Activated CD4-positive, alpha-beta memory T cell treated with anti-CD3 and anti-CD28 coated beads for 36 hours (primary cell): ENCODE results near the gene LRRC8D. TPM values are rescaled to one million over a fixed set of nuclear protein-coding genes. Genes with fewer than 3 reads are reported as not detected.

Experiments used
- CTCF ChIA-PET: fragments of 350-600 bp; sonication (Branson Sonifier 250); formaldehyde crosslinking; loops from one replicate; lab custom pipeline; 2021; ENCODE audit warnings: antibody characterized with exemption, inconsistent platforms; lab: Charles Lee
- POLR2A ChIA-PET: fragments of 350-600 bp; sonication (Branson Sonifier 250); formaldehyde crosslinking; loops from one replicate; lab custom pipeline; 2021; ENCODE audit warnings: antibody characterized with exemption; lab: Charles Lee
- DNase-seq: peaks from one replicate; pipeline ENCODE4 v3.0.0-alpha.2; 2020
- H3K27ac Mint-ChIP-seq: one replicate; pipeline ENCODE4 v1.8.0; 2021; ENCODE audit warnings: mixed read lengths
- H3K27me3 Mint-ChIP-seq: one replicate; pipeline ENCODE4 v1.8.0; 2021; ENCODE audit warnings: mixed read lengths
- H3K36me3 Mint-ChIP-seq: one replicate; pipeline ENCODE4 v1.8.0; 2021; ENCODE audit warnings: mixed read lengths
- H3K4me1 Mint-ChIP-seq: one replicate; pipeline ENCODE4 v1.8.0; 2021; ENCODE audit warnings: low read depth, mixed read lengths
- H3K4me3 Mint-ChIP-seq: one replicate; pipeline ENCODE4 v1.8.0; 2021; ENCODE audit warnings: mild to moderate bottlenecking, mixed read lengths
- H3K9me3 Mint-ChIP-seq: one replicate; pipeline ENCODE4 v1.8.0; 2021; ENCODE audit warnings: mixed read lengths
- intact Hi-C: fragments of 100-400 bp; cut with micrococcal nuclease; formaldehyde crosslinking; loops from one replicate; pipeline ENCODE4 v1.15.1; 2023
- total RNA-seq, 2 experiments: library from RNA; stranded (reverse); gene quantifications; one replicate each; pipeline ENCODE4 v1.2.3, GENCODE V29; 2021

The LRRC8D gene
- total RNA-seq, 2 experiments from 2014 or later = 17.7 to 19.4 TPM

- no peaks in the 10 kb centered on the region for H3K9me3 Mint-ChIP-seq
- H3K4me3 Mint-ChIP-seq = no peak overlapping the region
- DNase-seq = no peak
- ChIA-PET CTCF (no interaction called here), POLR2A (no interaction called here)
- peaks cover 7% of the 10 kb centered on the region for H3K36me3 Mint-ChIP-seq
- H3K27me3 Mint-ChIP-seq = no peaks in the 10 kb centered on the region
- H3K4me1 Mint-ChIP-seq = peaks cover 20% of the 10 kb centered on the region
- intact Hi-C loops = no loop called here
- no peak overlapping the region for H3K27ac Mint-ChIP-seq
Observed at GRCh38 chr1:89890085-89890752, 69.4 kb downstream of the LRRC8D start.

- Mint-ChIP-seq H3K27me3 (no peaks in the 10 kb centered on the region), H3K36me3 (peaks cover 9% of the 10 kb centered on the region), H3K4me3 (no peak overlapping the region), H3K4me1 (peaks cover 20% of the 10 kb centered on the region), H3K27ac (no peak overlapping the region), H3K9me3 (no peaks in the 10 kb centered on the region)
- POLR2A ChIA-PET = interaction anchor here (0.6 to 0.9 kb wide), 2 partner anchors 11 to 109 kb away, joined by 3 read pairs; no protein-coding TSS in a partner anchor
- intact Hi-C loops = no loop called here
- DNase-seq = no peak
- CTCF ChIA-PET = no interaction called here
Observed at GRCh38 chr1:89892816-89893215, 72.0 kb downstream of the LRRC8D start.

GRCh38 chr1:89894210-89895201 lies 73.7 kb downstream of the LRRC8D start:
- intact Hi-C loops = no loop called here
- DNase-seq = no peak
- CTCF ChIA-PET = no interaction called here
- Mint-ChIP-seq H3K9me3 (no peaks in the 10 kb centered on the region), H3K4me3 (no peak overlapping the region), H3K27me3 (no peaks in the 10 kb centered on the region), H3K27ac (no peak overlapping the region), H3K4me1 (peaks cover 17% of the 10 kb centered on the region), H3K36me3 (peaks cover 11% of the 10 kb centered on the region)
- POLR2A ChIA-PET = no interaction called here

GRCh38 chr1:89896105-89896942 lies 75.5 kb downstream of the LRRC8D start:
- H3K9me3 Mint-ChIP-seq = no peaks in the 10 kb centered on the region
- ChIA-PET CTCF (no interaction called here), POLR2A (no interaction called here)
- H3K27me3 Mint-ChIP-seq = no peaks in the 10 kb centered on the region
- no peak for DNase-seq
- peaks cover 11% of the 10 kb centered on the region for H3K4me1 Mint-ChIP-seq
- intact Hi-C loops = no loop called here
- no peak overlapping the region for H3K4me3 Mint-ChIP-seq
- peaks cover 6% of the 10 kb centered on the region for H3K36me3 Mint-ChIP-seq
- H3K27ac Mint-ChIP-seq = no peak overlapping the region

- Mint-ChIP-seq H3K4me1 (peaks cover 12% of the 10 kb centered on the region), H3K27ac (no peak overlapping the region), H3K27me3 (no peaks in the 10 kb centered on the region), H3K4me3 (no peak overlapping the region), H3K36me3 (peaks cover 6% of the 10 kb centered on the region), H3K9me3 (no peaks in the 10 kb centered on the region)
- no peak for DNase-seq
- ChIA-PET CTCF (no interaction called here), POLR2A (no interaction called here)
- intact Hi-C loops = no loop called here
Observed at GRCh38 chr1:89897347-89898133, 76.7 kb downstream of the LRRC8D start.

GRCh38 chr1:89898150-89898549 lies 77.3 kb downstream of the LRRC8D start:
- Mint-ChIP-seq H3K27me3 (no peaks in the 10 kb centered on the region), H3K27ac (no peak overlapping the region), H3K4me3 (no peak overlapping the region), H3K36me3 (peaks cover 3% of the 10 kb centered on the region), H3K4me1 (peaks cover 15% of the 10 kb centered on the region), H3K9me3 (no peaks in the 10 kb centered on the region)
- CTCF ChIA-PET = no interaction called here
- intact Hi-C loops = no loop called here
- POLR2A ChIA-PET = no interaction called here
- DNase-seq = no peak

- DNase-seq = no peak
- H3K4me3 Mint-ChIP-seq = no peak overlapping the region
- peaks cover 3% of the 10 kb centered on the region for H3K36me3 Mint-ChIP-seq
- H3K27me3 Mint-ChIP-seq = no peaks in the 10 kb centered on the region
- intact Hi-C loops = no loop called here
- H3K9me3 Mint-ChIP-seq = no peaks in the 10 kb centered on the region
- no peak overlapping the region for H3K27ac Mint-ChIP-seq
- CTCF ChIA-PET = interaction anchor here (0.9 kb wide), 1 partner anchor 94 kb away, joined by 3 read pairs; no protein-coding TSS in a partner anchor
- POLR2A ChIA-PET = interaction anchor here (1.5 kb wide), 1 partner anchor 55 kb away, joined by 4 read pairs; no protein-coding TSS in a partner anchor
- peaks cover 23% of the 10 kb centered on the region for H3K4me1 Mint-ChIP-seq
Observed at GRCh38 chr1:89898695-89899470, 78.1 kb downstream of the LRRC8D start.

GRCh38 chr1:89900323-89900722 lies 79.5 kb downstream of the LRRC8D start:
- no peak for DNase-seq
- POLR2A ChIA-PET = interaction anchor here (1.5 kb wide), 1 partner anchor 57 kb away, joined by 4 read pairs; no protein-coding TSS in a partner anchor
- no peaks in the 10 kb centered on the region for H3K9me3 Mint-ChIP-seq
- intact Hi-C loops = no loop called here
- CTCF ChIA-PET = no interaction called here
- no peak overlapping the region for H3K27ac Mint-ChIP-seq
- H3K36me3 Mint-ChIP-seq = peaks cover 4% of the 10 kb centered on the region
- H3K4me1 Mint-ChIP-seq = peaks cover 27% of the 10 kb centered on the region
- no peaks in the 10 kb centered on the region for H3K27me3 Mint-ChIP-seq
- H3K4me3 Mint-ChIP-seq = no peak overlapping the region

- H3K27me3 Mint-ChIP-seq = no peaks in the 10 kb centered on the region
- CTCF ChIA-PET = no interaction called here
- H3K4me3 Mint-ChIP-seq = no peak overlapping the region
- intact Hi-C loops = no loop called here
- H3K36me3 Mint-ChIP-seq = peaks cover 6% of the 10 kb centered on the region
- DNase-seq = no peak
- peaks cover 28% of the 10 kb centered on the region for H3K4me1 Mint-ChIP-seq
- H3K9me3 Mint-ChIP-seq = no peaks in the 10 kb centered on the region
- H3K27ac Mint-ChIP-seq = no peak overlapping the region
- POLR2A ChIA-PET = no interaction called here
Observed at GRCh38 chr1:89900791-89901708, 80.2 kb downstream of the LRRC8D start.
